HepG2 (cell line): ENCODE results near the gene PPP1CA. TPM values are rescaled to one million over a fixed set of nuclear protein-coding genes. Genes with fewer than 3 reads are reported as not detected.

Experiments
- AGO2 ChIP-seq: fragments of 200-400 bp; formaldehyde crosslinking; optimal IDR thresholded peaks from 2 replicates; pipeline ENCODE3; 2017; ENCODE audit warnings: mild to moderate bottlenecking, low read depth, low read length, moderate library complexity
- BHLHE40 ChIP-seq: IDR thresholded peaks from 2 replicates; pipeline ENCODE4 v1.6.1; 2011; ENCODE audit warnings: low read length, improper control_type of control experiment
- E2F1 ChIP-seq: sonication (generic); formaldehyde crosslinking; IDR thresholded peaks from 2 replicates; pipeline ENCODE4 v1.5.0; 2020; ENCODE audit warnings: missing genetic modification reagents
- ELF3 ChIP-seq: IDR thresholded peaks from 2 replicates; pipeline ENCODE4 v1.6.1; 2016; ENCODE audit warnings: missing genetic modification reagents, missing compliant biosample characterization
- MXI1 ChIP-seq: IDR thresholded peaks from 3 replicates; pipeline ENCODE4 v1.6.1; 2012; ENCODE audit warnings: low read depth, low read length, inconsistent platforms, borderline replicate concordance
- MYC ChIP-seq: sonication (generic); formaldehyde crosslinking; IDR thresholded peaks from 2 replicates; pipeline ENCODE4 v1.9.0; 2021; ENCODE audit warnings: missing genetic modification reagents, borderline replicate concordance
- NR2F1 ChIP-seq, 2 experiments: fragments of 450-650 bp in 1 of 2; formaldehyde crosslinking in 1 of 2; IDR thresholded peaks; 2 replicates each; pipeline versions ENCODE4 v1.5.0 to v1.6.1; 2016 to 2020; ENCODE audit warnings: mild to moderate bottlenecking in 1 of 2, missing compliant biosample characterization in 1 of 2, missing genetic modification reagents in 1 of 2, moderate library complexity in 1 of 2
- RARG ChIP-seq: sonication (generic); formaldehyde crosslinking; IDR thresholded peaks from 2 replicates; pipeline ENCODE4 v1.4.0; 2020; ENCODE audit warnings: low read depth, mild to moderate bottlenecking, missing genetic modification reagents
- SKI ChIP-seq: fragments of 450-650 bp; IDR thresholded peaks from one replicate; pipeline ENCODE4 v1.6.1; 2018; ENCODE audit warnings: mild to moderate bottlenecking; ENCODE audit not compliant: partially characterized antibody
- SP140L ChIP-seq: sonication (generic); formaldehyde crosslinking; IDR thresholded peaks from 2 replicates; pipeline ENCODE4 v1.4.0; 2020; ENCODE audit warnings: missing genetic modification reagents, borderline replicate concordance
- TFDP2 ChIP-seq: sonication (generic); formaldehyde crosslinking; IDR thresholded peaks from 2 replicates; pipeline ENCODE4 v1.4.0; 2020; ENCODE audit warnings: missing genetic modification reagents
- ZBTB8A ChIP-seq: sonication (generic); formaldehyde crosslinking; IDR thresholded peaks from 2 replicates; pipeline ENCODE4 v1.4.0; 2020; ENCODE audit warnings: mild to moderate bottlenecking, low read depth, missing genetic modification reagents, borderline replicate concordance
- ZFP1 ChIP-seq: IDR thresholded peaks from 2 replicates; pipeline ENCODE4 v1.6.1; 2016
- ZNF343 ChIP-seq: sonication (generic); formaldehyde crosslinking; IDR thresholded peaks from 2 replicates; pipeline ENCODE4 v1.4.0; 2020; ENCODE audit warnings: mild to moderate bottlenecking, missing genetic modification reagents
- ZNF496 ChIP-seq: sonication (generic); formaldehyde crosslinking; IDR thresholded peaks from 2 replicates; pipeline ENCODE4 v1.8.1; 2023; ENCODE audit warnings: mild to moderate bottlenecking, moderate library complexity, missing genetic modification reagents; ENCODE audit not compliant: insufficient replicate concordance
- ZNF547 ChIP-seq: sonication (generic); formaldehyde crosslinking; IDR thresholded peaks from 2 replicates; pipeline ENCODE4 v1.5.1; 2020; ENCODE audit warnings: mild to moderate bottlenecking, missing genetic modification reagents
- ZNF772 ChIP-seq: sonication (generic); formaldehyde crosslinking; IDR thresholded peaks from 2 replicates; pipeline ENCODE4 v1.5.0; 2020; ENCODE audit warnings: mild to moderate bottlenecking, missing genetic modification reagents
- ZNF777 ChIP-seq: sonication (generic); formaldehyde crosslinking; IDR thresholded peaks from 2 replicates; pipeline ENCODE4 v1.4.0; 2020; ENCODE audit warnings: missing genetic modification reagents
- ZNF792 ChIP-seq: IDR thresholded peaks from 2 replicates; pipeline ENCODE4 v1.6.1; 2016
- ZNF891 ChIP-seq: sonication (generic); formaldehyde crosslinking; IDR thresholded peaks from 2 replicates; pipeline ENCODE4 v1.5.0; 2020; ENCODE audit warnings: mild to moderate bottlenecking, missing genetic modification reagents
- ZSCAN21 ChIP-seq: sonication (generic); formaldehyde crosslinking; IDR thresholded peaks from 2 replicates; pipeline ENCODE4 v1.8.0; 2022; ENCODE audit warnings: mild to moderate bottlenecking, missing genetic modification reagents, moderate library complexity, borderline replicate concordance
- polyA plus RNA-seq, 8 experiments: library from polyadenylated mRNA; depleted of rRNA in 3 of 8; stranded (reverse) in 7 of 8; unstranded in 1 of 8; fragments of >200 nt; fragmentation: Illumina TruSeq in 4 of 8; extraction: Trizol in 4 of 8; gene quantifications; 2 replicates each; pipeline versions ENCODE4 v1.2.1 to v1.2.3, GENCODE V29; 2011 to 2016; ENCODE audit warnings: low read depth in 4 of 8, missing spikeins in 1 of 8, mixed read lengths in 1 of 8; ENCODE audit not compliant: insufficient read depth in 1 of 8
- total RNA-seq, 5 experiments: library from RNA; depleted of rRNA; stranded (reverse); fragments of >200 nt; fragmentation: Illumina TruSeq; extraction: Trizol; gene quantifications; 2 replicates each; pipeline ENCODE4 v1.2.3, GENCODE V29; 2016; ENCODE audit warnings: low read depth in 1 of 5
- TF ChIP-seq, protein P1 (sequence below): sonication (generic); formaldehyde crosslinking; IDR thresholded peaks from 2 replicates; pipeline ENCODE4 v1.4.0; 2020; ENCODE audit warnings: missing genetic modification reagents

PPP1CA gene
- total and polyA plus RNA-seq, 2 of the 13 experiments (the other 11 are each of a cell fraction or from before 2014, with no cell fraction given) = 149 to 170 TPM

DNA sequence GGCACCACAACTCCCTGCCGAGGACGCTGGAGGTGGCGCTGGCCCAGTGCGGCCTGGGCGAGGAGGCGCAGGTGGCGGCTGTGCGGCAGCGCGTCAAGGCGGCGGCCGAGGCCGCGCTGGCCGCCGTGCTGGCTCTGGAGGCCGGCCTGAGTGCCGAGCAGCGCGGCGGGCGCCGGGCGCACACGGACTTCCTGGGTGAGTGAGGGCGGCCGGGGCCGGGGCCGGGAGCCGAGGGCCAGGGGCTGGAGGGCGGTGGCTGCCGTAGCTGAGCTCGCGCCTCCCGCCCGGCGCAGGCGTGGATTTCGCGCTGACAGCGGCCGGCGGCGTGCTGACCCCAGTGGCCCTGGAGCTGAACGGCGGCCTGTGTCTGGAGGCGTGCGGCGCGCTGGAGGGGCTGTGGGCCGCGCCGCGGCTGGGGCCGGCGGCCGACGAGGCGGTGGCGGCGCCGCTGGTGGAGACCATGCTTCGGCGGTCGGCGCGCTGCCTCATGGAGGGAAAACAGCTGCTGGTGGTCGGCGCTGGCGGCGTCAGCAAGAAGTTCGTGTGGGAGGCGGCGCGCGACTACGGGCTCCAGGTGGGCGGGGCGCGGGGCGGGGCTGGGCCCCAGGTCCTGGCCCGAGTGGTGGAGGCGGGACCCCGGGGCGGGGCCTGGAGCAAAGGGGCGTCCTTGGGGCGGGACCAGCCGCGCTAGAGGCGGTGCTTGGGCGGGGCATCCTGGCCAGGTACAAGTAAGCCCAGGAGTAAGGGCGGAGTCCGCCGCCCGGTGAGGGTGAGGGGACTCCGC is 19.2 kb upstream of the PPP1CA start (continued):
- no peak for TF ChIP-seq RARG
- no peak for TF ChIP-seq ZNF496 (CRISPR knock-in tag)
- no peak for TF ChIP-seq E2F1 (CRISPR knock-in tag)
- peak; percentile 40; the same call in 1 of the 2 replicates for TF ChIP-seq TFDP2 (CRISPR knock-in tag)
- TF ChIP-seq ZNF792 (CRISPR knock-in tag) = no peak
- 0 out of 2 replicates have a peak, but pooled peaks have one; percentile 29 for TF ChIP-seq MYC
- TF ChIP-seq ZNF547 = peak; percentile 39; the same call in 1 of the 2 replicates
- TF ChIP-seq BHLHE40 = no peak; the same call in 1 of the 2 replicates
- TF ChIP-seq SP140L (CRISPR knock-in tag) = no peak
- peak; percentile 52; the same call in 1 of the 2 replicates for TF ChIP-seq ZNF777 (CRISPR knock-in tag)
- TF ChIP-seq ZSCAN21 (CRISPR knock-in tag) = 0 out of 2 replicates have a peak, but pooled peaks have one; percentile 57
- peak; percentile 54 for TF ChIP-seq SKI
- TF ChIP-seq ZBTB8A = no peak
- TF ChIP-seq AGO2 = no peak
- 0 out of 4 replicates have a peak, but pooled peaks of 1 of the 2 experiments have one; percentile 25 for TF ChIP-seq NR2F1 (CRISPR knock-in tag; IDR thresholded peaks at IDR 0.05)
- no peak for TF ChIP-seq ZNF343 (CRISPR knock-in tag)
- no peak for TF ChIP-seq ZFP1 (CRISPR knock-in tag)
- peak; percentile 23; the same call in 1 of the 3 replicates for TF ChIP-seq MXI1
- TF ChIP-seq ZNF891 (CRISPR knock-in tag) = 0 out of 2 replicates have a peak, but pooled peaks have one; percentile 27
- TF ChIP-seq ZNF772 (CRISPR knock-in tag) = peak; percentile 19; the same call in 1 of the 2 replicates
- no peak; the same call in 1 of the 2 replicates for TF ChIP-seq ELF3 (CRISPR knock-in tag)
- TF ChIP-seq, protein P1, sequence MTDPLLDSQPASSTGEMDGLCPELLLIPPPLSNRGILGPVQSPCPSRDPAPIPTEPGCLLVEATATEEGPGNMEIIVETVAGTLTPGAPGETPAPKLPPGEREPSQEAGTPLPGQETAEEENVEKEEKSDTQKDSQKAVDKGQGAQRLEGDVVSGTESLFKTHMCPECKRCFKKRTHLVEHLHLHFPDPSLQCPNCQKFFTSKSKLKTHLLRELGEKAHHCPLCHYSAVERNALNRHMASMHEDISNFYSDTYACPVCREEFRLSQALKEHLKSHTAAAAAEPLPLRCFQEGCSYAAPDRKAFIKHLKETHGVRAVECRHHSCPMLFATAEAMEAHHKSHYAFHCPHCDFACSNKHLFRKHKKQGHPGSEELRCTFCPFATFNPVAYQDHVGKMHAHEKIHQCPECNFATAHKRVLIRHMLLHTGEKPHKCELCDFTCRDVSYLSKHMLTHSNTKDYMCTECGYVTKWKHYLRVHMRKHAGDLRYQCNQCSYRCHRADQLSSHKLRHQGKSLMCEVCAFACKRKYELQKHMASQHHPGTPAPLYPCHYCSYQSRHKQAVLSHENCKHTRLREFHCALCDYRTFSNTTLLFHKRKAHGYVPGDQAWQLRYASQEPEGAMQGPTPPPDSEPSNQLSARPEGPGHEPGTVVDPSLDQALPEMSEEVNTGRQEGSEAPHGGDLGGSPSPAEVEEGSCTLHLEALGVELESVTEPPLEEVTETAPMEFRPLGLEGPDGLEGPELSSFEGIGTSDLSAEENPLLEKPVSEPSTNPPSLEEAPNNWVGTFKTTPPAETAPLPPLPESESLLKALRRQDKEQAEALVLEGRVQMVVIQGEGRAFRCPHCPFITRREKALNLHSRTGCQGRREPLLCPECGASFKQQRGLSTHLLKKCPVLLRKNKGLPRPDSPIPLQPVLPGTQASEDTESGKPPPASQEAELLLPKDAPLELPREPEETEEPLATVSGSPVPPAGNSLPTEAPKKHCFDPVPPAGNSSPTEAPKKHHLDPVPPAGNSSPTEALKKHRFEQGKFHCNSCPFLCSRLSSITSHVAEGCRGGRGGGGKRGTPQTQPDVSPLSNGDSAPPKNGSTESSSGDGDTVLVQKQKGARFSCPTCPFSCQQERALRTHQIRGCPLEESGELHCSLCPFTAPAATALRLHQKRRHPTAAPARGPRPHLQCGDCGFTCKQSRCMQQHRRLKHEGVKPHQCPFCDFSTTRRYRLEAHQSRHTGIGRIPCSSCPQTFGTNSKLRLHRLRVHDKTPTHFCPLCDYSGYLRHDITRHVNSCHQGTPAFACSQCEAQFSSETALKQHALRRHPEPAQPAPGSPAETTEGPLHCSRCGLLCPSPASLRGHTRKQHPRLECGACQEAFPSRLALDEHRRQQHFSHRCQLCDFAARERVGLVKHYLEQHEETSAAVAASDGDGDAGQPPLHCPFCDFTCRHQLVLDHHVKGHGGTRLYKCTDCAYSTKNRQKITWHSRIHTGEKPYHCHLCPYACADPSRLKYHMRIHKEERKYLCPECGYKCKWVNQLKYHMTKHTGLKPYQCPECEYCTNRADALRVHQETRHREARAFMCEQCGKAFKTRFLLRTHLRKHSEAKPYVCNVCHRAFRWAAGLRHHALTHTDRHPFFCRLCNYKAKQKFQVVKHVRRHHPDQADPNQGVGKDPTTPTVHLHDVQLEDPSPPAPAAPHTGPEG (CRISPR knock-in tag) = no peak
